HG03039 (cell line): ENCODE data around the gene ZNF385A.

Source experiments
- ATAC-seq: cut with Tn5 transposase; IDR thresholded peaks from one replicate; pipeline ENCODE4 v1.9.1; 2021; ENCODE audit warnings: mild to moderate bottlenecking, moderate library complexity; ENCODE audit not compliant: unreplicated experiment

The ZNF385A gene

GRCh38 chr12:54376596-54376995 lies 7.9 kb downstream of the ZNF385A start:
- ATAC-seq, result no peak

- ATAC-seq, result no peak
Observed at GRCh38 chr12:54375259-54375579, 9.3 kb downstream of the ZNF385A start.

GRCh38 chr12:54374562-54375258 lies 9.8 kb downstream of the ZNF385A start:
- no peak for ATAC-seq

GRCh38 chr12:54373649-54374561 lies 10.6 kb downstream of the ZNF385A start:
- ATAC-seq, result no peak

- ATAC-seq, result no peak
Observed at GRCh38 chr12:54372113-54372806, 12.3 kb downstream of the ZNF385A start.

- ATAC-seq, result no peak
Observed at GRCh38 chr12:54371328-54372112, 13.0 kb downstream of the ZNF385A start.

GRCh38 chr12:54370171-54370730 lies 14.3 kb downstream of the ZNF385A start:
- no peak for ATAC-seq

GRCh38 chr12:54369597-54370131 lies 14.9 kb downstream of the ZNF385A start:
- ATAC-seq, result no peak

- no peak for ATAC-seq
Observed at GRCh38 chr12:54368709-54369596, 15.6 kb downstream of the ZNF385A start.

- no peak for ATAC-seq
Observed at GRCh38 chr12:54368025-54368708, 16.4 kb downstream of the ZNF385A start.

- no peak for ATAC-seq
Observed at GRCh38 chr12:54364413-54364812, 20.1 kb downstream of the ZNF385A start, which contains the start of gene GPR84. GPR84 (minus strand) TSS chr12:54364486; CDS start chr12:54363851, 635 bp downstream.

- no peak for ATAC-seq
Observed at GRCh38 chr12:54363618-54364017, 20.9 kb downstream of the ZNF385A start.

- no peak for ATAC-seq
Observed at GRCh38 chr12:54363047-54363446, 21.5 kb downstream of the ZNF385A start.

GRCh38 chr12:54360717-54361456 lies 23.6 kb downstream of the ZNF385A start:
- ATAC-seq, result no peak

GRCh38 chr12:54359762-54360351 lies 24.7 kb downstream of the ZNF385A start:
- no peak for ATAC-seq

GRCh38 chr12:54358945-54359761 lies 25.4 kb downstream of the ZNF385A start:
- ATAC-seq, result peak; percentile 92
